Endothelial cell (in vitro differentiated cells): ENCODE data around the gene CRTC3. TPM values are rescaled to one million over a fixed set of nuclear protein-coding genes. Genes with fewer than 3 reads are reported as not detected.

Experiments
- DNase-seq: peaks from one replicate; pipeline ENCODE4 v3.0.0; 2021; ENCODE audit warnings: low spot score
- H3K27ac Mint-ChIP-seq: one replicate; pipeline ENCODE4 v1.8.0; 2021; ENCODE audit warnings: mixed read lengths, inconsistent platforms; ENCODE audit not compliant: unreplicated experiment
- H3K27me3 Mint-ChIP-seq: one replicate; pipeline ENCODE4 v1.8.0; 2021; ENCODE audit warnings: mild to moderate bottlenecking, moderate library complexity, mixed read lengths, inconsistent platforms; ENCODE audit not compliant: unreplicated experiment
- H3K36me3 Mint-ChIP-seq: one replicate; pipeline ENCODE4 v1.8.0; 2021; ENCODE audit warnings: mild to moderate bottlenecking, low read depth, mixed read lengths, inconsistent platforms; ENCODE audit not compliant: unreplicated experiment
- H3K4me1 Mint-ChIP-seq: one replicate; pipeline ENCODE4 v1.8.0; 2021; ENCODE audit warnings: mild to moderate bottlenecking, mixed read lengths, inconsistent platforms; ENCODE audit not compliant: unreplicated experiment
- H3K4me3 Mint-ChIP-seq: one replicate; pipeline ENCODE4 v1.8.0; 2021; ENCODE audit warnings: mild to moderate bottlenecking, mixed read lengths, inconsistent platforms; ENCODE audit not compliant: unreplicated experiment
- H3K9me3 Mint-ChIP-seq: one replicate; pipeline ENCODE4 v1.8.0; 2021; ENCODE audit warnings: mixed read lengths, inconsistent platforms; ENCODE audit not compliant: unreplicated experiment
- total RNA-seq: library from RNA; stranded (reverse); fragmentation: NEBNext Ultra II Directional; extraction: Animal tissue kit (Norgen Biotek cat#: 25700); gene quantifications from one replicate; pipeline ENCODE4 v1.2.1, GENCODE V29; 2021; ENCODE audit not compliant: unreplicated experiment
- TF ChIP-seq, protein P1 (sequence below): fragments of 200-600 bp; sonication (generic); IDR thresholded peaks from one replicate; pipeline ENCODE4 v1.5.0; 2021; ENCODE audit warnings: antibody characterized with exemption; ENCODE audit not compliant: unreplicated experiment

CRTC3 gene
- total RNA-seq, 1 donor from 2014 or later: 27.1 TPM

DNA sequence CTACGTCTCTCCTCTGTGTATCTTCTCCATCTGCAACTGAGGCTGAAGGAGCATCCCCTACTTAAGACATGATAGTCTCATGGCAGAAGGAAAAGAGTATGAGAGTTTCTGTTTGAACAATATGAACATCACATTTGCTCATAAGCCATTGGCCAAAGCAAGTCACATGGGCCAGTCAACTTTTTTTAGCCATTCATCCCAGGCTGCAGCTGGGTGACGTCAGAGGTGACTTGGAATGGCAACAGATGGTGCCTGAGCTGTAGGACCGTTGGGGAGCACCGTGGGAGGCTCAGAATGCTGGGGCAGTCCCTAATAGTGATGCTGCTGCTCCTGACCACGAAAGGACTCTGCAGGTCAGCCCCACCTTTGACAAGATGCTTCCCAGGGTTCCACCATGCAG is 58.7 kb downstream of the CRTC3 start:
- no peak overlapping the region for H3K27ac Mint-ChIP-seq
- H3K4me3 Mint-ChIP-seq: no peak overlapping the region
- TF ChIP-seq, protein P1, sequence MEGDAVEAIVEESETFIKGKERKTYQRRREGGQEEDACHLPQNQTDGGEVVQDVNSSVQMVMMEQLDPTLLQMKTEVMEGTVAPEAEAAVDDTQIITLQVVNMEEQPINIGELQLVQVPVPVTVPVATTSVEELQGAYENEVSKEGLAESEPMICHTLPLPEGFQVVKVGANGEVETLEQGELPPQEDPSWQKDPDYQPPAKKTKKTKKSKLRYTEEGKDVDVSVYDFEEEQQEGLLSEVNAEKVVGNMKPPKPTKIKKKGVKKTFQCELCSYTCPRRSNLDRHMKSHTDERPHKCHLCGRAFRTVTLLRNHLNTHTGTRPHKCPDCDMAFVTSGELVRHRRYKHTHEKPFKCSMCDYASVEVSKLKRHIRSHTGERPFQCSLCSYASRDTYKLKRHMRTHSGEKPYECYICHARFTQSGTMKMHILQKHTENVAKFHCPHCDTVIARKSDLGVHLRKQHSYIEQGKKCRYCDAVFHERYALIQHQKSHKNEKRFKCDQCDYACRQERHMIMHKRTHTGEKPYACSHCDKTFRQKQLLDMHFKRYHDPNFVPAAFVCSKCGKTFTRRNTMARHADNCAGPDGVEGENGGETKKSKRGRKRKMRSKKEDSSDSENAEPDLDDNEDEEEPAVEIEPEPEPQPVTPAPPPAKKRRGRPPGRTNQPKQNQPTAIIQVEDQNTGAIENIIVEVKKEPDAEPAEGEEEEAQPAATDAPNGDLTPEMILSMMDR: no peak
- no peaks in the 10 kb centered on the region for H3K27me3 Mint-ChIP-seq
- no peak for DNase-seq
- no peaks in the 10 kb centered on the region for H3K9me3 Mint-ChIP-seq
- H3K4me1 Mint-ChIP-seq: peaks cover 1% of the 10 kb centered on the region
- no peaks in the 10 kb centered on the region for H3K36me3 Mint-ChIP-seq

DNA sequence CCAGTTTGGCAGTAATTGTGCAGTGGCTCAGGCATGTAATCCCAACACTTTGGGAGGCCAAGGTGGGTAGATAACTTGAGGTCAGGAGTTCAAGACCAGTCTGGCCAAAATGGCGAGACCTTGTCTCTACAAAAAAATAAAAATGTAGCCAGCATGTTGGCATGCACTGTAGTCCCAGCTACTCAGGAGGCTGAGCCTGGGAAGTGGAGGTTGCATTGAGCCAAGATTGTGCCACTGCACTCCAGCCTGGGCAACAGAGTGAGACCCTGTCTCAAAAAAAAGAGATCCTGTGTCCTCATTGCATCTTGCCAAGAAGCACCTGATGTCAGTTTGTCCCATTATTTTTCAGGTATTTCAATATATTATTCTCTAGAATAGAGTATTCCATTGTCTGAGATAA is 61.8 kb downstream of the CRTC3 start:
- Mint-ChIP-seq H3K4me1 (no peaks in the 10 kb centered on the region), H3K27me3 (peaks cover 3% of the 10 kb centered on the region), H3K27ac (no peak overlapping the region), H3K9me3 (no peaks in the 10 kb centered on the region), H3K4me3 (no peak overlapping the region), H3K36me3 (peaks cover 3% of the 10 kb centered on the region)
- DNase-seq: no peak
- TF ChIP-seq, protein P1: no peak

DNA sequence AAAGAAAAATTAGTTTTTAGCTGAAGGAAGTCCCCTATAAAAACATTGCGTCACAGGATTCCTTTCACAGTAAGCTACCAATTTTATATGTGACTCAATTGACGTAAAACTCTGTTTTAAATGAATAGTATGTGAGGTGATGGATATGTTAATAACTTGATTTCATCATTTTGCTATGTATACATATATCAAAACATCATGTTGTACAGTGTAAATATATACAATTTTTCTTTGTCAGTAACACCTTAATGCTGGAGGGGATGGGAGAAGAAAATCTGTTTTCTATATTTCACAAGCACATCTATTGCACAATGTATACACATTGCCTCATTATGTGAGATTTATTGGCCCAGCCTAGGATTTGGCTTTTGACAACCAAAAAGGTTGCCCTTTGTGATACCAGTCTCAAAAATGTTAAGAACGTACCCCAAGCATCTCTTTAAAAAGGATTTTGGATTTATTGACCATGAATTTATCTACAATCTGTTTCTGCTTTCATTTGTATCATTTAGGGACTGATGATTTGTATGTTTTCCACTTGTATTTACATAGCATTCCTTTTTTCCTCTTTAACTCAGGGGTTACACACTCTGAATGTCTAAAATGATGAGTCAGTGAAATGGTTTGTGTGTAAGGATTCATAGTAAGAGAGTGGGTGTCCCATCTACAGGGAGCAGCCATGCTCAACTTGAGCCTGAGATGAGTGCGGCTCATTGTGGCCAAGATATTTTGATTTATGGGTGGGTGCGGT is 62.6 kb downstream of the CRTC3 start:
- peaks cover 3% of the 10 kb centered on the region for H3K36me3 Mint-ChIP-seq
- no peak for DNase-seq
- H3K9me3 Mint-ChIP-seq: no peaks in the 10 kb centered on the region
- peaks cover 3% of the 10 kb centered on the region for H3K27me3 Mint-ChIP-seq
- H3K27ac Mint-ChIP-seq: no peak overlapping the region
- no peak overlapping the region for H3K4me3 Mint-ChIP-seq
- peaks cover 1% of the 10 kb centered on the region for H3K4me1 Mint-ChIP-seq
- TF ChIP-seq, protein P1: no peak

DNA sequence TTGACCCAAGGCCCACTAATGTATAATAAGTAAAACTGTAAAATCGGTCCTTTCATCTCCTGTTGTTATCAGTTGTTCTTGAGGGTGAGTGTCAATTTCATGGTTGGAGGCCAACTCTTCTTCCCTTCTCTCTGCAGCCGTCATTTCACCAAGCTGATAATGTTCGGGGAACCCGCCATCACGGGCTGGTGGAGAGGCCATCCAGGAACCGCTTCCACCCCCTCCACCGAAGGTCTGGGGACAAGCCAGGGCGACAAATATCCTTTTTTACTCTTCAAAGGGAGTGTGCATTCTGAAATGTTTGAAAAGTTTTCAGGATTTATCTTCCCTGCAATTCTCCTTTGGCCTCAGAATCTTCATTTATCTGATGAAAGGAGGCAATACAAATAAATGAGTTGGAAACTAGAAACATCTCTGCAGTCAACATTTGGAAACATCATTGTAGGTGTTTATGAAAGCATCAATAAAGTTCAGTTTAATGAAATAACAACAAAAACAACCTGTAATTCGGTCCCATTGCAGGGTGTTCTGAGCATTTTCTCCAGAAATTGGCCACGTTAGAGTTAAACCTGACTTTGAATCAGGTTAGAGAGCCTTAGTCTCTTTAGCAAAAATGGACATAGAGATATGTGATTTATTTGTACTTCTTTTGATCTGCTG is 63.9 kb downstream of the CRTC3 start:
- TF ChIP-seq, protein P1: no peak
- H3K27me3 Mint-ChIP-seq: peaks cover 3% of the 10 kb centered on the region
- H3K4me1 Mint-ChIP-seq: peaks cover 14% of the 10 kb centered on the region
- DNase-seq: no peak
- peaks cover 3% of the 10 kb centered on the region for H3K36me3 Mint-ChIP-seq
- H3K27ac Mint-ChIP-seq: no peak overlapping the region
- H3K9me3 Mint-ChIP-seq: no peaks in the 10 kb centered on the region
- H3K4me3 Mint-ChIP-seq: no peak overlapping the region

DNA sequence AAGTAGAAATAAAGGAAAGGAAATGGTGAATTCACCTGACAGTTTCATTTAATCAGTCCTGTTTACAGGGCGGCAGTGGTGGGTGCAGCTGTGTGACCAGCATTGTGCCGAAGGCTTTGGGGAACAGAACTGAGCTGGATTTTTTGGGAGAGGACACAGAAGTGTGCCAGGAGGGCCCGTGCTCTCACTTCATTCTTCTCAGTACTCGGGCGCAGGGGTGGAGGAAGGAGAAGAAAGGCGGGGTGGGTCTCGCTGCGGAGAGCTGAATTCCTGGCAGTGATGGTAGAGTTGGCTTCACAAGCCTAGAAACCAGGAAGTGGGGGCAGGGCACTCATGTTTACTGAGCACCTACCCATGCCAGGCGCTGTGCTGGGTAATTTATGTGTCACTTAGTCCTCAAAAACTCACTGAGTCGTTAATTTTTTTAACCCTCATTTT is 64.6 kb downstream of the CRTC3 start:
- Mint-ChIP-seq H3K4me1 (peaks cover 15% of the 10 kb centered on the region), H3K27ac (no peak overlapping the region), H3K9me3 (no peaks in the 10 kb centered on the region), H3K27me3 (peaks cover 3% of the 10 kb centered on the region), H3K36me3 (peaks cover 3% of the 10 kb centered on the region), H3K4me3 (no peak overlapping the region)
- no peak for DNase-seq
- TF ChIP-seq, protein P1: no peak
